ENCODE measurements around the gene NEMF. TPM values are rescaled to one million over a fixed set of nuclear protein-coding genes. Genes with fewer than 3 reads are reported as not detected.
"Not testable (repeated sequence)": the region's sequence is repeated elsewhere in the genome, so short reads cannot be mapped to it uniquely, and the experiment has no call there.

NEMF gene
- total RNA-seq, 3 donors from 2014 or later, result 86.9 to 132 (median 125) TPM

- TF ChIP-seq POLR2A (IDR thresholded peaks at IDR 0.05), result no peak
- TF ChIP-seq CTCF (IDR thresholded peaks at IDR 0.05), result no peak
- no peak for TF ChIP-seq POLR2AphosphoS5 (IDR thresholded peaks at IDR 0.05)
- intact Hi-C loops (cut with DNase I; ENCODE audit: low total_unique reads), result no loop called here
- H3K36me3 ChIP-seq, result peaks cover 14% of the 10 kb centered on the region
Observed at GRCh38 chr14:49786315-49786714, 66.3 kb downstream of the NEMF start.

GRCh38 chr14:49783394-49784014 lies 69.1 kb downstream of the NEMF start:
- H3K4me1 ChIP-seq, result no peaks in the 10 kb centered on the region
- H3K9me3 ChIP-seq, result no peaks in the 10 kb centered on the region
- no peak for DNase-seq (ENCODE audit: low spot score in 2 of 2)
- no peaks in the 10 kb centered on the region for H3K27me3 ChIP-seq
- H3K4me3 ChIP-seq, result no peak overlapping the region
- H3K36me3 ChIP-seq, result peaks cover 23% of the 10 kb centered on the region
- intact Hi-C loops (cut with DNase I; ENCODE audit: low total_unique reads), result no loop called here
- H3K27ac ChIP-seq, result no peak overlapping the region
- TF ChIP-seq POLR2A (IDR thresholded peaks at IDR 0.05) (no peak), POLR2AphosphoS5 (IDR thresholded peaks at IDR 0.05) (no peak), CTCF (IDR thresholded peaks at IDR 0.05) (no peak)

More at GRCh38 chr14:49786315-49786714, 66.3 kb downstream of the NEMF start:
- Histone ChIP-seq H3K27me3 (no peaks in the 10 kb centered on the region), H3K9me3 (no peaks in the 10 kb centered on the region), H3K4me3 (no peak overlapping the region), H3K27ac (no peak overlapping the region), H3K4me1 (no peaks in the 10 kb centered on the region)
- no peak for DNase-seq (ENCODE audit: low spot score in 2 of 2)

GRCh38 chr14:49781040-49781439 lies 71.5 kb downstream of the NEMF start:
- H3K27me3 ChIP-seq; H3K4me3 ChIP-seq; H3K27ac ChIP-seq; DNase-seq (ENCODE audit: low spot score in 2 of 2); H3K4me1 ChIP-seq; H3K9me3 ChIP-seq; intact Hi-C loops (cut with DNase I; ENCODE audit: low total_unique reads): not testable (repeated sequence)
- H3K36me3 ChIP-seq, result peaks cover 23% of the 10 kb centered on the region

- Histone ChIP-seq H3K27ac (no peak overlapping the region), H3K4me3 (no peak overlapping the region), H3K36me3 (peaks cover 23% of the 10 kb centered on the region), H3K4me1 (no peaks in the 10 kb centered on the region), H3K9me3 (no peaks in the 10 kb centered on the region), H3K27me3 (no peaks in the 10 kb centered on the region)
- intact Hi-C loops (cut with DNase I; ENCODE audit: low total_unique reads), result no loop called here
- no peak for TF ChIP-seq CTCF (IDR thresholded peaks at IDR 0.05)
- no peak for TF ChIP-seq POLR2A (IDR thresholded peaks at IDR 0.05)
- no peak for TF ChIP-seq POLR2AphosphoS5 (IDR thresholded peaks at IDR 0.05)
- no peak for DNase-seq (ENCODE audit: low spot score in 2 of 2)
Observed at GRCh38 chr14:49778421-49778820, 74.2 kb downstream of the NEMF start.

- no peak for DNase-seq (ENCODE audit: low spot score in 2 of 2)
- intact Hi-C loops (cut with DNase I; ENCODE audit: low total_unique reads), result no loop called here
- no peaks in the 10 kb centered on the region for H3K36me3 ChIP-seq
- H3K4me1 ChIP-seq, result no peaks in the 10 kb centered on the region
- H3K4me3 ChIP-seq, result no peak overlapping the region
- H3K9me3 ChIP-seq, result no peaks in the 10 kb centered on the region
- TF ChIP-seq CTCF (IDR thresholded peaks at IDR 0.05), result no peak
- no peak for TF ChIP-seq POLR2AphosphoS5 (IDR thresholded peaks at IDR 0.05)
- TF ChIP-seq POLR2A (IDR thresholded peaks at IDR 0.05), result no peak
- no peak overlapping the region for H3K27ac ChIP-seq
- H3K27me3 ChIP-seq, result no peaks in the 10 kb centered on the region
Observed at GRCh38 chr14:49774106-49774505, 78.5 kb downstream of the NEMF start.

- H3K27ac ChIP-seq; intact Hi-C loops (cut with DNase I; ENCODE audit: low total_unique reads); H3K4me1 ChIP-seq; H3K36me3 ChIP-seq; DNase-seq (ENCODE audit: low spot score in 2 of 2); H3K27me3 ChIP-seq; H3K9me3 ChIP-seq; H3K4me3 ChIP-seq: not testable (repeated sequence)
Observed at GRCh38 chr14:49771691-49772090, 80.9 kb downstream of the NEMF start.
